ENCODE results near the gene SEC16A. TPM values are rescaled to one million over a fixed set of nuclear protein-coding genes. Genes with fewer than 3 reads are reported as not detected.

The SEC16A gene
- total and polyA plus RNA-seq, 8 donors: 51.2 to 79.5 (median 61.3) TPM

- Histone ChIP-seq H3K4me3 (no peak overlapping the region), H3K27ac (no peak overlapping the region), H3K36me3 (peaks cover 0 to 83% of the 10 kb centered on the region in 2 donors), H3K4me1 (no peaks in the 10 kb centered on the region), H3K27me3 (no peaks in the 10 kb centered on the region), H3K9me3 (no peaks in the 10 kb centered on the region)
- no peak for TF ChIP-seq CTCF (IDR thresholded peaks at IDR 0.05)
- no peak for ATAC-seq
- no peak for DNase-seq
- intact Hi-C loops (cut with DNase I): no loop called here
Observed at GRCh38 chr9:136496801-136497620, 14.2 kb upstream of the SEC16A start.

- intact Hi-C loops (cut with DNase I): no loop called here
- H3K9me3 ChIP-seq: no peaks in the 10 kb centered on the region
- no peak overlapping the region for H3K27ac ChIP-seq
- H3K4me3 ChIP-seq: no peak overlapping the region
- ATAC-seq: peak; percentile 7
- H3K36me3 ChIP-seq: peaks cover 0 to 75% of the 10 kb centered on the region in 2 donors
- no peak for DNase-seq
- TF ChIP-seq CTCF (IDR thresholded peaks at IDR 0.05): no peak
- H3K4me1 ChIP-seq: no peaks in the 10 kb centered on the region
- no peaks in the 10 kb centered on the region for H3K27me3 ChIP-seq
Observed at GRCh38 chr9:136496181-136496580, 13.3 kb upstream of the SEC16A start.

GRCh38 chr9:136495238-136495800 lies 12.5 kb upstream of the SEC16A start:
- no peak for TF ChIP-seq CTCF (IDR thresholded peaks at IDR 0.05)
- Histone ChIP-seq H3K9me3 (no peaks in the 10 kb centered on the region), H3K4me3 (no peak overlapping the region), H3K36me3 (peaks cover 0 to 67% of the 10 kb centered on the region in 2 donors), H3K27ac (no peak overlapping the region), H3K4me1 (no peaks in the 10 kb centered on the region), H3K27me3 (no peaks in the 10 kb centered on the region)
- DNase-seq (no peak), ATAC-seq (no peak)
- intact Hi-C loops (cut with DNase I): no loop called here

GRCh38 chr9:136494531-136495215 lies 11.8 kb upstream of the SEC16A start:
- Histone ChIP-seq H3K4me3 (no peak overlapping the region), H3K36me3 (peaks cover 0 to 60% of the 10 kb centered on the region in 2 donors), H3K9me3 (no peaks in the 10 kb centered on the region), H3K4me1 (no peaks in the 10 kb centered on the region), H3K27ac (no peak overlapping the region), H3K27me3 (no peaks in the 10 kb centered on the region)
- intact Hi-C loops (cut with DNase I): no loop called here
- ATAC-seq (no peak), DNase-seq (no peak)
- no peak for TF ChIP-seq CTCF (IDR thresholded peaks at IDR 0.05)

- intact Hi-C loops (cut with DNase I): no loop called here
- H3K36me3 ChIP-seq: peaks cover 0 to 53% of the 10 kb centered on the region in 2 donors
- no peak for ATAC-seq
Observed at GRCh38 chr9:136494012-136494411, 11.2 kb upstream of the SEC16A start.

More at GRCh38 chr9:136494012-136494411, 11.2 kb upstream of the SEC16A start:
- Histone ChIP-seq H3K27ac (peak overlapping the region in 1 of 2 donors; percentile 28), H3K4me1 (no peaks in the 10 kb centered on the region), H3K9me3 (no peaks in the 10 kb centered on the region), H3K4me3 (no peak overlapping the region), H3K27me3 (no peaks in the 10 kb centered on the region)
- TF ChIP-seq CTCF (IDR thresholded peaks at IDR 0.05): no peak
- no peak for DNase-seq

Measured in left lung (tissue), 10 donors.